ENCODE results near the gene IPCEF1.

IPCEF1 gene

DNA sequence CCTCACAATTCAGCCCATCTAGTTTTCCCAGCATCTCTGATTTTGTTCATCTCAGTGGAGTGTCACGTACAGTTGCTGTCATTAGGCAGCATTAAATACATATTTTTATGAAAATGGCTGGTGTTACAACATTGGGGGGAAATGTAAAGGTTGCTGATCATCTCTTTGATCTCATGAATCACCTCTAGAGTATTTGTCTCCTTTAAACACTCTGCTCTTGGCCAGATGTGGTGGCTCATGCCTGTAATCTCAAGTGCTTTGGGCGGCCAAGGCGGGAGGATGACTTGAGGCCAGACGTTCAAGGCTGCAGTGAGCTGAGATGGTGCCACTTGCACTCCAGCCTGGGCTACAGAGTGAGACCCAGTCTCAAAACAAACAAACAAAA, 128.1 kb downstream of the IPCEF1 start:
- TF ChIP-seq, protein P1, sequence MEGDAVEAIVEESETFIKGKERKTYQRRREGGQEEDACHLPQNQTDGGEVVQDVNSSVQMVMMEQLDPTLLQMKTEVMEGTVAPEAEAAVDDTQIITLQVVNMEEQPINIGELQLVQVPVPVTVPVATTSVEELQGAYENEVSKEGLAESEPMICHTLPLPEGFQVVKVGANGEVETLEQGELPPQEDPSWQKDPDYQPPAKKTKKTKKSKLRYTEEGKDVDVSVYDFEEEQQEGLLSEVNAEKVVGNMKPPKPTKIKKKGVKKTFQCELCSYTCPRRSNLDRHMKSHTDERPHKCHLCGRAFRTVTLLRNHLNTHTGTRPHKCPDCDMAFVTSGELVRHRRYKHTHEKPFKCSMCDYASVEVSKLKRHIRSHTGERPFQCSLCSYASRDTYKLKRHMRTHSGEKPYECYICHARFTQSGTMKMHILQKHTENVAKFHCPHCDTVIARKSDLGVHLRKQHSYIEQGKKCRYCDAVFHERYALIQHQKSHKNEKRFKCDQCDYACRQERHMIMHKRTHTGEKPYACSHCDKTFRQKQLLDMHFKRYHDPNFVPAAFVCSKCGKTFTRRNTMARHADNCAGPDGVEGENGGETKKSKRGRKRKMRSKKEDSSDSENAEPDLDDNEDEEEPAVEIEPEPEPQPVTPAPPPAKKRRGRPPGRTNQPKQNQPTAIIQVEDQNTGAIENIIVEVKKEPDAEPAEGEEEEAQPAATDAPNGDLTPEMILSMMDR (IDR thresholded peaks at IDR 0.05; ENCODE audit: low read depth, low read length): no peak
- no peak overlapping the region for H3K4me3 ChIP-seq (ENCODE audit: low read depth, low read length)

DNA sequence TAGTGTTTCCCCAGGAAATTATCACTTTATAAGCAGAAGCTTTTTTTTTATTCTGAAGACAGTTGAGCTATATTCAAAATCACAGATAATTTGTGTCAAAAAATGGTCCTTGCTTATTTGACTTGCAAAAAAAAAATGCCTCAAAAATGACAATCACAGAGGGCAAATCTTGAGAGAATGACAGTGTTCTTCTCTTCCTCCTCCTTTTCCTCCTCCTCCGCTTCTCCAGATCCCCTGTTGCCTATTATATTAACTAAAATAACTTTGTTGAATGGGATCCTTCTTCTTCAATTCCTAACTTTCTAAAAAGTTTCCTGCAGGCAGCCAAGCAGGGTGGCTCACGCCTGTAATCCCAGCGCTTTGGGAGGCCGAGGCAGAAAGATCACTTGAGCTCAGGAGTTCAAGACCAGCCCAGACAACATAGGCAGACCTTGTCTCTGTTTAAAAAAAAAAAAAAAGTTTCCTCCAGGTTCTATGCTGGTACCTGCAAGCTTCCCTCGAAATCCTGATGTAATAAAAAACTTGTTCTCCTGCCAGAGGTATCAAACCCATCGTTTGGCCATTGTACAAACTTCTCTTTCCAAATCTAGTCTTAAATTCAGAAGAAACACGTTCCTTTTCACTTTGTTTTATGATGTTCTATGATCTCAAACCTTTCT, 128.6 kb downstream of the IPCEF1 start:
- H3K4me3 ChIP-seq (ENCODE audit: low read depth, low read length): no peak overlapping the region
- TF ChIP-seq, protein P1 (IDR thresholded peaks at IDR 0.05; ENCODE audit: low read depth, low read length): no peak

DNA sequence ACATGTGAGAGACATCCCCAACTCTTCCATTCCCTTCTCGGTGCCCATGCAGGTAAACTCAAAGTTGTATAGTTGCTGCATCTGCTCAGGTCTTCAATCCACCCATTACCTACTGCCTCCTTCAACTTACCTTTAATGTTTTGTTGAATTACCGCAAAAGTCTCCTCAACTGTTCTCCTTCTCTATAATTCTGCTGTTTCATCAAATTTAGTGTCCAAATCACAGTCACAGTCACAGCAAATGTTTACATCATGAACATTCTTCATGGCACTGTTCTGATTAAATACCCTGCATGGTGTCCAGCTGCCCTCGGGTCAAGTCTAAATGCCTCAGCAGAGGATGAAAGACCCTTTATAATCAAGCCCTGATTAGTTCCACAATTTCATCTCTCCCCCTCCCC, 130.1 kb downstream of the IPCEF1 start:
- TF ChIP-seq, protein P1 (IDR thresholded peaks at IDR 0.05; ENCODE audit: low read depth, low read length): no peak
- no peak overlapping the region for H3K4me3 ChIP-seq (ENCODE audit: low read depth, low read length)

DNA sequence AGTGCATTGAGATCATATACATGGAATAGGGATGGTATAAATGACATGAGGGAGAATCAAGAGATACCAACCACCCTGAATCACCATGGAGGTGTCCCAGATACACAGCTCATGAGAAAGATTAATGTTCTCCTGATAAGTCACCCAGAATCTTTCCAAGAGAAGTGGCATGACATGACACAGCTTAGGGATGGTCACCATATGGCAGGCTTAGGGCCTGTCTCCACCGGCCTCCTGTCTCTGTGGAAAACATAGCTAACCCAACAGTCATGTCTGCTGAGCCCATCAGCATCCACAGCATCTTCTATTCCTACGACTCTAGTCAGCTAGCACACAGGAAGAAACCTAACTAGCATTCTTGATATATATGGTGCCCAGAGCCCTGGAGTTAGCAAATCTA, 133.3 kb downstream of the IPCEF1 start:
- TF ChIP-seq, protein P1 (IDR thresholded peaks at IDR 0.05; ENCODE audit: low read depth, low read length): no peak

DNA sequence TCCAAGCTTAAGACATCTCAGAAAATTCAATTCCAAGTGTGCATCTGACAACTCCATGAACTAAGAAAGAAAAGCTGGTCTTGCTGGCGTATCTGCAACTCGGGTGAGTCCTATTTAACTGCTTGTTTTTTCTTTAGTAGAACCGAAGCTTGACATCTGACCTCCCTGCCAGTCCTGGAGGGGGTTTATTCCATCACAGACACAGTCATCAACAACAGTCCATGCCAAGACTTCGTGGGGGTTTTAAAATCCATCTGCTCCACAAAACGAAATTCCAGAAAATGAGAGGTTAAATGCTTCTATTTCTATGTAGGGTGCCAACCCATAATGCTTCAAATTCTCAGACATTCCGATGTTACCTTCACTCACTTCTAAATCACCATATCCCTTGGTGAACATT, 133.9 kb downstream of the IPCEF1 start:
- H3K4me3 ChIP-seq (ENCODE audit: low read depth, low read length): no peak overlapping the region
- TF ChIP-seq, protein P1 (IDR thresholded peaks at IDR 0.05; ENCODE audit: low read depth, low read length): no peak

More for the DNA sequence above, 133.3 kb downstream of the IPCEF1 start:
- no peak overlapping the region for H3K4me3 ChIP-seq (ENCODE audit: low read depth, low read length)

DNA sequence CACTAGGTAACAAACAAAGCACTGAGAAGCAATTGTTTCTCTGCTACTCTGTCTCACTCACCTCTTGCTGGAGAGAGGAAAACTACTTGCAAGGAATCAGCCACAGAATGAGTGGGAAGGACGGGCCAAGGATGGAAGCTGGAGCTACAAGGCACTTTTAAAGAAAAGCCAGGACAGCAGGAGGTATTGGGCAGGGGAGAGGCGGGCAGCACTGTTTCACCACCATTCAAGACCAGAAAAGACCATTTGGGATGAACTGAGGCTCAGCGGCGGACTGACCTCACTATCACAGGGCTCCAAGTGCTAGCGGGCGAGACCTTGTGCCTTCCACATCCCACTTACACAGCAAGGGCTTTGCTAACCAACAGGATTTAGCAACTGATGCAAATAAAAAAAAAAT, 137.4 kb downstream of the IPCEF1 start:
- no peak overlapping the region for H3K4me3 ChIP-seq (ENCODE audit: low read depth, low read length)
- TF ChIP-seq, protein P1 (IDR thresholded peaks at IDR 0.05; ENCODE audit: low read depth, low read length): no peak

DNA sequence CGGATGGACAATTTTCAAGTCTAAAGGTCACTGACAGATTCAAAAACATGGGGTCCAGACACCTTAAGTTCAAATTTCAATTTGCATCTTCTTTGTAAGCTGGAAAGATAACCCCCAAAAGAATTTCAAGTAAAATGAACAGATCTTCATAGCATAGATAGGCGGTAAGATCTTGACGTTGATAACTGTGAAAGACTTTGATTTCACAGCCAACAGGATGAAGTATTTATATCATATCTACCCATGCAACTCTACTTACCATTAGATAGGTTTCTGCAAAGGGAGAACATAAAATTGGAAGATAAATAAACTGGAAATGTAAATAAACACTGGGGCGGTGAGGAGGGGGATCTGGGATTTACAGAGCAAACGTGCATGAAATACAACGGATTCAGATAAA, 137.8 kb downstream of the IPCEF1 start:
- H3K4me3 ChIP-seq (ENCODE audit: low read depth, low read length): no peak overlapping the region
- TF ChIP-seq, protein P1 (IDR thresholded peaks at IDR 0.05; ENCODE audit: low read depth, low read length): no peak

Data from WI38 (cell line).